Measurements from ENCODE around the gene PHLPP1. TPM values are rescaled to one million over a fixed set of nuclear protein-coding genes. Genes with fewer than 3 reads are reported as not detected.
"Not testable (repeated sequence)": the region's sequence is repeated elsewhere in the genome, so short reads cannot be mapped to it uniquely, and the experiment has no call there.

The PHLPP1 gene
- polyA plus RNA-seq, 2 of the 4 experiments (the other 2 are of a cell fraction) = 6.5 to 12.1 TPM

- CTCF ChIA-PET = no interaction called here
Observed at GRCh38 chr18:62807396-62807795, 92.1 kb downstream of the PHLPP1 start.

GRCh38 chr18:62808123-62808522 is 92.8 kb downstream of the PHLPP1 start:
- TF ChIP-seq KDM5A (IDR thresholded peaks at IDR 0.05) (no peak), FOSB (CRISPR knock-in tag; IDR thresholded peaks at IDR 0.05) (no peak), HOXB13 (CRISPR knock-in tag; IDR thresholded peaks at IDR 0.05; ENCODE audit: low read depth) (no peak), CHD4 (IDR thresholded peaks at IDR 0.05; ENCODE audit: borderline replicate concordance) (no peak), HOXB5 (CRISPR knock-in tag; IDR thresholded peaks at IDR 0.05) (no peak), NR3C1 (IDR thresholded peaks at IDR 0.05) (no peak), ESRRA (IDR thresholded peaks at IDR 0.05; ENCODE audit: borderline replicate concordance, low read length) (no peak), MAZ (IDR thresholded peaks at IDR 0.05; ENCODE audit: borderline replicate concordance, low read depth, low read length) (no peak), REST (IDR thresholded peaks at IDR 0.05) (no peak), JUN (IDR thresholded peaks at IDR 0.05) (no peak)
- Histone ChIP-seq H3K4me3 (no peak overlapping the region), H3K4me1 (peaks cover 40% of the 10 kb centered on the region), H3K27ac (peak overlapping the region; percentile 37 to 87; a peak in 5 of 6 replicates), H3K9me3 (no peaks in the 10 kb centered on the region), H3K4me2 (no peak overlapping the region)
- 94% methylated on average over 1 of the region's 1 CpG for WGBS (ENCODE audit: missing lambda C conversion rate)
- FAIRE-seq (no peak), ATAC-seq (no peak), DNase-seq (ENCODE audit: low read depth in 1 of 2, low spot score in 1 of 2) (no peak)
- CTCF ChIA-PET = no interaction called here
- POLR2A ChIA-PET = no interaction called here

More at GRCh38 chr18:62807396-62807795, 92.1 kb downstream of the PHLPP1 start:
- 81% methylated on average over 2 of the region's 2 CpGs for WGBS (ENCODE audit: missing lambda C conversion rate)
- ATAC-seq (no peak), DNase-seq (ENCODE audit: low read depth in 1 of 2, low spot score in 1 of 2) (no peak), FAIRE-seq (no peak)
- peaks cover 33% of the 10 kb centered on the region for H3K4me1 ChIP-seq
- H3K4me3 ChIP-seq = no peak overlapping the region
- peak overlapping the region; percentile 37 to 55; a peak in 5 of 6 replicates for H3K27ac ChIP-seq
- POLR2A ChIA-PET = no interaction called here
- no peaks in the 10 kb centered on the region for H3K9me3 ChIP-seq
- no peak for TF ChIP-seq SREBF2 (IDR thresholded peaks at IDR 0.05)
- no peak for TF ChIP-seq FOSL2 (IDR thresholded peaks at IDR 0.05)
- TF ChIP-seq FOSL2 (CRISPR knock-in tag; IDR thresholded peaks at IDR 0.05) = no peak
- TF ChIP-seq TP53 (CRISPR knock-in tag; IDR thresholded peaks at IDR 0.05) = no peak
- no peak for TF ChIP-seq BHLHE40 (IDR thresholded peaks at IDR 0.05; ENCODE audit: low read depth, low read length)
- no peak for TF ChIP-seq MAFK (IDR thresholded peaks at IDR 0.05; ENCODE audit: partially characterized antibody)
- TF ChIP-seq HOXB13 (CRISPR knock-in tag; IDR thresholded peaks at IDR 0.05; ENCODE audit: low read depth) = no peak
- TF ChIP-seq, protein P1, sequence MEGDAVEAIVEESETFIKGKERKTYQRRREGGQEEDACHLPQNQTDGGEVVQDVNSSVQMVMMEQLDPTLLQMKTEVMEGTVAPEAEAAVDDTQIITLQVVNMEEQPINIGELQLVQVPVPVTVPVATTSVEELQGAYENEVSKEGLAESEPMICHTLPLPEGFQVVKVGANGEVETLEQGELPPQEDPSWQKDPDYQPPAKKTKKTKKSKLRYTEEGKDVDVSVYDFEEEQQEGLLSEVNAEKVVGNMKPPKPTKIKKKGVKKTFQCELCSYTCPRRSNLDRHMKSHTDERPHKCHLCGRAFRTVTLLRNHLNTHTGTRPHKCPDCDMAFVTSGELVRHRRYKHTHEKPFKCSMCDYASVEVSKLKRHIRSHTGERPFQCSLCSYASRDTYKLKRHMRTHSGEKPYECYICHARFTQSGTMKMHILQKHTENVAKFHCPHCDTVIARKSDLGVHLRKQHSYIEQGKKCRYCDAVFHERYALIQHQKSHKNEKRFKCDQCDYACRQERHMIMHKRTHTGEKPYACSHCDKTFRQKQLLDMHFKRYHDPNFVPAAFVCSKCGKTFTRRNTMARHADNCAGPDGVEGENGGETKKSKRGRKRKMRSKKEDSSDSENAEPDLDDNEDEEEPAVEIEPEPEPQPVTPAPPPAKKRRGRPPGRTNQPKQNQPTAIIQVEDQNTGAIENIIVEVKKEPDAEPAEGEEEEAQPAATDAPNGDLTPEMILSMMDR (IDR thresholded peaks at IDR 0.05) = no peak
- no peak for TF ChIP-seq FOXS1 (CRISPR knock-in tag; IDR thresholded peaks at IDR 0.05)
- no peak for TF ChIP-seq RFX5 (IDR thresholded peaks at IDR 0.05)
- TF ChIP-seq JUNB (IDR thresholded peaks at IDR 0.05) = no peak
- H3K4me2 ChIP-seq = no peak overlapping the region

- WGBS (ENCODE audit: missing lambda C conversion rate) = 79% methylated on average over 8 of the region's 8 CpGs
- H3K9me3 ChIP-seq; H3K4me3 ChIP-seq; CTCF ChIA-PET; DNase-seq (ENCODE audit: low read depth in 1 of 2, low spot score in 1 of 2); POLR2A ChIA-PET; FAIRE-seq; ATAC-seq: not testable (repeated sequence)
- Histone ChIP-seq H3K27ac (peak overlapping the region; percentile 87 to 90; a peak in 4 of 6 replicates), H3K4me2 (peak overlapping the region; percentile 98; the same call in 2 of the 3 replicates), H3K4me1 (peaks cover 53% of the 10 kb centered on the region)
- peak in 1 of 2 experiments; percentile 44; a peak in 2 of 4 replicates for TF ChIP-seq CEBPB (IDR thresholded peaks at IDR 0.05)
Observed at GRCh38 chr18:62809445-62809844, 94.1 kb downstream of the PHLPP1 start.
